GM21723 (cell line): ENCODE measurements around the gene FAM222A.

ENCODE experiments used
- ATAC-seq: cut with Tn5 transposase; IDR thresholded peaks from one replicate; pipeline ENCODE4 v1.9.1; 2021; ENCODE audit warnings: mild to moderate bottlenecking, moderate library complexity; ENCODE audit not compliant: unreplicated experiment

The FAM222A gene

GRCh38 chr12:109736552-109737108 is 23.0 kb downstream of the FAM222A start:
- no peak for ATAC-seq

GRCh38 chr12:109737126-109737525 is 23.5 kb downstream of the FAM222A start:
- no peak for ATAC-seq

- no peak for ATAC-seq
Observed at GRCh38 chr12:109737631-109738030, 24.0 kb downstream of the FAM222A start.

GRCh38 chr12:109738209-109738608 is 24.6 kb downstream of the FAM222A start:
- ATAC-seq, result no peak

- ATAC-seq, result no peak
Observed at GRCh38 chr12:109738878-109739665, 25.4 kb downstream of the FAM222A start.

GRCh38 chr12:109739747-109740693 is 26.4 kb downstream of the FAM222A start:
- no peak for ATAC-seq

- ATAC-seq, result no peak
Observed at GRCh38 chr12:109740694-109741245, 27.1 kb downstream of the FAM222A start.

- ATAC-seq, result no peak
Observed at GRCh38 chr12:109741286-109741969, 27.8 kb downstream of the FAM222A start.

- no peak for ATAC-seq
Observed at GRCh38 chr12:109741970-109742703, 28.5 kb downstream of the FAM222A start.

GRCh38 chr12:109743076-109743910 is 29.7 kb downstream of the FAM222A start:
- ATAC-seq, result no peak

- no peak for ATAC-seq
Observed at GRCh38 chr12:109744026-109744425, 30.4 kb downstream of the FAM222A start.

GRCh38 chr12:109744986-109745942 is 31.6 kb downstream of the FAM222A start:
- no peak for ATAC-seq

GRCh38 chr12:109752117-109753053 is 38.8 kb downstream of the FAM222A start:
- ATAC-seq, result no peak

- no peak for ATAC-seq
Observed at GRCh38 chr12:109753054-109753401, 39.4 kb downstream of the FAM222A start.

GRCh38 chr12:109753959-109754358 is 40.3 kb downstream of the FAM222A start:
- no peak for ATAC-seq

GRCh38 chr12:109756457-109756856 is 42.8 kb downstream of the FAM222A start:
- no peak for ATAC-seq
